SK-N-SH (cell line): ENCODE measurements around the gene EIF3D. TPM values are rescaled to one million over a fixed set of nuclear protein-coding genes. Genes with fewer than 3 reads are reported as not detected.

Experiments
- CTCF ChIA-PET: fragments of 300-600, 350-600 bp; formaldehyde crosslinking; extraction: SDS; loops from one replicate; lab custom pipeline; 2021; lab: Yijun Ruan, JAX
- POLR2A ChIA-PET: fragments of 350-600 bp; sonication (Branson Sonifier 250); formaldehyde crosslinking; extraction: SDS; loops from one replicate; lab custom pipeline; 2020; ENCODE audit warnings: antibody characterized with exemption, inconsistent platforms; lab: Yijun Ruan, JAX
- DNase-seq: peaks from one replicate; pipeline ENCODE4 v3.0.0; 2012
- H2AFZ ChIP-seq: fragments of 200-600 bp; sonication (generic); 2 replicates; pipeline ENCODE4 v1.8.1; 2016; ENCODE audit warnings: antibody characterized with exemption, mild to moderate bottlenecking, low read depth
- H3F3A ChIP-seq: fragments of 200-600 bp; sonication (generic); replicated peaks from 2 replicates; pipeline ENCODE3; 2016; ENCODE audit warnings: antibody characterized with exemption, mild to moderate bottlenecking; ENCODE audit not compliant: insufficient read depth
- H3K27ac ChIP-seq, 2 experiments: fragments of 200-500 bp in 1 of 2; fragments of 200-600 bp in 1 of 2; sonication (Bioruptor generic) in 1 of 2; sonication (generic), shearing (Covaris generic) in 1 of 2; 2 replicates each; pipeline versions ENCODE4 v1.5.1 to v1.6.1; 2014 to 2016; ENCODE audit warnings: low read depth in 2 of 2, inconsistent platforms in 1 of 2, low read length in 1 of 2, mild to moderate bottlenecking in 1 of 2, mixed read lengths in 1 of 2
- H3K27me3 ChIP-seq: fragments of 200-600 bp; sonication (generic), shearing (Covaris generic); 2 replicates; pipeline ENCODE4 v1.6.1; 2016; ENCODE audit warnings: mixed run types; ENCODE audit not compliant: insufficient read depth
- H3K36me3 ChIP-seq, 2 experiments: fragments of 200-500 bp in 1 of 2; fragments of 200-600 bp in 1 of 2; sonication (Bioruptor generic) in 1 of 2; sonication (generic) in 1 of 2; replicated peaks in 1 of 2; 2 replicates each; pipeline versions ENCODE3 to v1.5.1; 2014 to 2016; ENCODE audit warnings: low read length in 1 of 2, mild to moderate bottlenecking in 1 of 2; ENCODE audit not compliant: insufficient read depth in 2 of 2, control insufficient read depth in 1 of 2
- H3K4me1 ChIP-seq, 2 experiments: fragments of 200-500 bp in 1 of 2; fragments of 200-600 bp in 1 of 2; sonication (Bioruptor generic) in 1 of 2; sonication (generic), shearing (Covaris generic) in 1 of 2; 2 replicates each; pipeline versions ENCODE4 v1.5.1 to v1.6.1; 2014 to 2016; ENCODE audit warnings: low read depth in 1 of 2, low read length in 1 of 2, mixed run types in 1 of 2; ENCODE audit not compliant: insufficient read depth in 2 of 2, control insufficient read depth in 1 of 2
- H3K4me2 ChIP-seq: fragments of 200-600 bp; sonication (generic), shearing (Covaris generic); 2 replicates; pipeline ENCODE4 v1.6.1; 2017; ENCODE audit warnings: mixed run types
- H3K4me3 ChIP-seq, 2 experiments: fragments of 200-500 bp in 1 of 2; fragments of 200-600 bp in 1 of 2; sonication (Bioruptor generic) in 1 of 2; sonication (generic), shearing (Covaris generic) in 1 of 2; 2 replicates each; pipeline versions ENCODE4 v1.5.1 to v1.8.1; 2014 to 2016; ENCODE audit warnings: low read depth in 2 of 2, inconsistent platforms in 1 of 2, low read length in 1 of 2, mild to moderate bottlenecking in 1 of 2, mixed read lengths in 1 of 2, moderate library complexity in 1 of 2
- H3K79me2 ChIP-seq: fragments of 200-600 bp; sonication (generic); 2 replicates; pipeline ENCODE4 v1.8.1; 2017; ENCODE audit warnings: mild to moderate bottlenecking; ENCODE audit not compliant: insufficient read depth
- H3K9ac ChIP-seq: fragments of 200-600 bp; sonication (generic); 2 replicates; pipeline ENCODE4 v1.6.1; 2017; ENCODE audit warnings: mixed run types
- H3K9me2 ChIP-seq: fragments of 200-600 bp; sonication (generic); 2 replicates; pipeline ENCODE4 v1.6.1; 2017; ENCODE audit warnings: mixed run types
- H3K9me3 ChIP-seq: fragments of 200-600 bp; sonication (generic); 2 replicates; pipeline ENCODE4 v1.6.1; 2017; ENCODE audit warnings: mixed run types, mild to moderate bottlenecking, moderate library complexity
- H4K20me1 ChIP-seq: fragments of 200-600 bp; sonication (generic); 2 replicates; pipeline ENCODE4 v1.6.1; 2017; ENCODE audit warnings: mild to moderate bottlenecking, mixed run types; ENCODE audit not compliant: insufficient read depth
- CTCF ChIP-seq: fragments of 200-600 bp; sonication (generic); IDR thresholded peaks from 2 replicates; pipeline ENCODE4 v1.6.1; 2017; ENCODE audit warnings: antibody characterized with exemption, mild to moderate bottlenecking, moderate library complexity
- ELF1 ChIP-seq: IDR thresholded peaks from 2 replicates; pipeline ENCODE4 v1.4.0; 2012
- EZH2phosphoT487 ChIP-seq: fragments of 200-600 bp; sonication (generic); IDR thresholded peaks from 2 replicates; pipeline ENCODE4 v1.6.1; 2017; ENCODE audit warnings: low read depth, mixed run types, mild to moderate bottlenecking, antibody characterized with exemption, moderate library complexity, borderline replicate concordance
- GABPA ChIP-seq: IDR thresholded peaks from 2 replicates; pipeline ENCODE4 v1.4.0; 2012; ENCODE audit warnings: low read depth, mild to moderate bottlenecking
- IRF3 ChIP-seq: fragments of 150-350 bp; IDR thresholded peaks from 2 replicates; pipeline ENCODE4 v1.6.1; 2016; ENCODE audit warnings: mild to moderate bottlenecking, low read depth, low read length
- JUND ChIP-seq: IDR thresholded peaks from 2 replicates; pipeline ENCODE4 v1.4.0; 2012
- MAX ChIP-seq: IDR thresholded peaks from 2 replicates; pipeline ENCODE4 v1.4.0; 2012; ENCODE audit warnings: low read depth
- NFIC ChIP-seq: IDR thresholded peaks from 2 replicates; pipeline ENCODE4 v1.4.0; 2012; ENCODE audit warnings: borderline replicate concordance
- NRF1 ChIP-seq: IDR thresholded peaks from 2 replicates; pipeline ENCODE4 v1.6.1; 2012; ENCODE audit warnings: low read depth, mild to moderate bottlenecking, low read length
- REST ChIP-seq: IDR thresholded peaks from 2 replicates; pipeline ENCODE4 v1.6.1; 2012; ENCODE audit warnings: mild to moderate bottlenecking, low read depth, low read length, moderate library complexity
- SIN3A ChIP-seq: IDR thresholded peaks from 2 replicates; pipeline ENCODE4 v1.6.1; 2012; ENCODE audit warnings: low read depth, mild to moderate bottlenecking, low read length, moderate library complexity, borderline replicate concordance
- USF1 ChIP-seq: IDR thresholded peaks from 2 replicates; pipeline ENCODE4 v1.4.0; 2012; ENCODE audit warnings: low read depth, borderline replicate concordance
- WGBS: methylation state at CpG from one replicate; pipeline ENCODE4 v1.1.6; 2017; ENCODE audit warnings: low lambda C conversion rate; 5-methylcytosine and 5-hydroxymethylcytosine counted together
- polyA plus RNA-seq, 3 experiments: library from polyadenylated mRNA; depleted of rRNA; stranded (reverse); fragments of >200 nt; gene quantifications; 2 replicates each; pipeline ENCODE4 v1.2.3, GENCODE V29; 2012

Gene EIF3D
- polyA plus RNA-seq, 1 of the 3 experiments (the other 2 are of a cell fraction) = 423 TPM

GRCh38 chr22:36544107-36544620, 15.2 kb upstream of the EIF3D start:
- Histone ChIP-seq H3K27me3 (no peaks in the 10 kb centered on the region), H3K79me2 (no peaks in the 10 kb centered on the region), H3F3A (peaks cover 29% of the 10 kb centered on the region), H3K4me3 (no peak overlapping the region), H3K36me3 (no peaks in the 10 kb centered on the region), H2AFZ (no peak overlapping the region), H3K9me3 (no peaks in the 10 kb centered on the region), H3K9ac (no peak overlapping the region), H3K4me1 (peaks cover 2 to 3% of the 10 kb centered on the region in 2 experiments; a peak in 1 of 4 replicates), H3K4me2 (no peak overlapping the region), H4K20me1 (no peaks in the 10 kb centered on the region), H3K9me2 (no peaks in the 10 kb centered on the region), H3K27ac (no peak overlapping the region)
- ChIA-PET CTCF (interaction anchor here (0.9 to 4.4 kb wide), 7 partner anchors 14 to 434 kb away, joined by 3 to 61 read pairs (median 7); partner anchors contain the start of gene IFT27), POLR2A (no interaction called here)
- no peak for TF ChIP-seq REST
- 88% methylated on average over 11 of the region's 11 CpGs for WGBS
- DNase-seq = no peak

GRCh38 chr22:36541831-36542411, 13.0 kb upstream of the EIF3D start:
- H3K79me2 ChIP-seq = no peaks in the 10 kb centered on the region
- POLR2A ChIA-PET = no interaction called here
- no peak overlapping the region for H3K4me3 ChIP-seq
- H3F3A ChIP-seq = peaks cover 27% of the 10 kb centered on the region
- H3K9me2 ChIP-seq = no peaks in the 10 kb centered on the region
- DNase-seq = no peak
- peak overlapping the region; percentile 25; the same call in 1 of the 2 replicates for H2AFZ ChIP-seq
- H3K27ac ChIP-seq = peak overlapping the region; percentile 36 to 81
- no peaks in the 10 kb centered on the region for H4K20me1 ChIP-seq
- H3K9me3 ChIP-seq = no peaks in the 10 kb centered on the region
- H3K36me3 ChIP-seq = no peaks in the 10 kb centered on the region
- peaks cover 0 to 3% of the 10 kb centered on the region in 2 experiments; a peak in 1 of 4 replicates for H3K4me1 ChIP-seq
- CTCF ChIA-PET = interaction anchor here (1.4 to 4.7 kb wide), 3 partner anchors 10 to 315 kb away, joined by 3 to 36 read pairs (median 11); no protein-coding TSS in a partner anchor
- H3K27me3 ChIP-seq = no peaks in the 10 kb centered on the region
- peak overlapping the region; percentile 23; the same call in 1 of the 2 replicates for H3K9ac ChIP-seq
- 25% methylated on average over 9 of the region's 9 CpGs for WGBS
- H3K4me2 ChIP-seq = peak overlapping the region; percentile 9; the same call in 1 of the 2 replicates
- TF ChIP-seq SIN3A = peak; percentile 61; the same call in 1 of the 2 replicates
- no peak for TF ChIP-seq IRF3
- TF ChIP-seq NRF1 = no peak
- TF ChIP-seq MAX = peak; percentile 88
- TF ChIP-seq ELF1 = peak; percentile 66
- TF ChIP-seq CTCF = no peak
- no peak for TF ChIP-seq EZH2phosphoT487
- no peak for TF ChIP-seq USF1
- TF ChIP-seq GABPA = peak; percentile 15; the same call in 1 of the 2 replicates
- peak; percentile 92 for TF ChIP-seq NFIC
- peak; percentile 78 for TF ChIP-seq JUND
- no peak for TF ChIP-seq REST
